MM.1S (cell line): ENCODE measurements around the gene BBOX1.

Source experiments
- CTCF ChIP-seq: fragments of 300-600 bp; sonication (generic); IDR thresholded peaks from 2 replicates; pipeline ENCODE4 v1.5.1; 2016; ENCODE audit warnings: antibody characterized with exemption, low read length, mixed read lengths
- EZH2 ChIP-seq: fragments of 300-600 bp; sonication (generic); optimal IDR thresholded peaks from 2 replicates; pipeline ENCODE3; 2017; ENCODE audit warnings: low read depth, mild to moderate bottlenecking, antibody characterized with exemption, low read length, mixed read lengths

- TF ChIP-seq EZH2 (no peak), CTCF (no peak)
These were observed 17.8 kb downstream of the BBOX1 start for GRCh38 chr11:27058456-27058855.
